ENCODE data around the gene CACNG8.

The CACNG8 gene

GRCh38 chr19:54009440-54009839 lies 46.7 kb downstream of the CACNG8 start:
- Histone ChIP-seq H2AFZ (ENCODE audit: low read length) (no peak overlapping the region), H3K4me2 (ENCODE audit: low read length) (no peak overlapping the region), H3K4me1 (ENCODE audit: insufficient read depth, low read length, severe bottlenecking) (no peaks in the 10 kb centered on the region), H3K27me3 (ENCODE audit: insufficient read depth, low read length) (no peaks in the 10 kb centered on the region), H3K9me3 (ENCODE audit: low read length) (no peaks in the 10 kb centered on the region), H3K79me2 (ENCODE audit: insufficient read depth, low read length) (no peaks in the 10 kb centered on the region), H3K27ac (ENCODE audit: low read depth, low read length, poor library complexity, severe bottlenecking) (no peak overlapping the region), H3K9ac (ENCODE audit: low read length) (no peak overlapping the region), H3F3A (ENCODE audit: insufficient read depth, low read length) (no peaks in the 10 kb centered on the region), H4K20me1 (ENCODE audit: insufficient read depth, low read length) (no peaks in the 10 kb centered on the region), H3K4me3 (ENCODE audit: low read depth, low read length, poor library complexity, severe bottlenecking) (no peak overlapping the region), H3K36me3 (ENCODE audit: insufficient read depth, low read length) (no peaks in the 10 kb centered on the region), H3K9me2 (ENCODE audit: low read depth, low read length) (no peaks in the 10 kb centered on the region)
- TF ChIP-seq EZH2 (IDR thresholded peaks at IDR 0.05; ENCODE audit: borderline replicate concordance, low read length): no peak
- no peak for TF ChIP-seq CTCF (IDR thresholded peaks at IDR 0.05; ENCODE audit: low read length)

GRCh38 chr19:54010474-54010873 lies 47.7 kb downstream of the CACNG8 start:
- TF ChIP-seq CTCF (IDR thresholded peaks at IDR 0.05; ENCODE audit: low read length) (no peak), EZH2 (IDR thresholded peaks at IDR 0.05; ENCODE audit: borderline replicate concordance, low read length) (no peak)
- H3F3A ChIP-seq (ENCODE audit: insufficient read depth, low read length): no peaks in the 10 kb centered on the region
- H3K9me2 ChIP-seq (ENCODE audit: low read depth, low read length): no peaks in the 10 kb centered on the region
- no peak overlapping the region for H3K4me2 ChIP-seq (ENCODE audit: low read length)
- no peaks in the 10 kb centered on the region for H3K9me3 ChIP-seq (ENCODE audit: low read length)
- H3K4me3 ChIP-seq (ENCODE audit: low read depth, low read length, poor library complexity, severe bottlenecking): no peak overlapping the region
- no peak overlapping the region for H3K9ac ChIP-seq (ENCODE audit: low read length)
- no peaks in the 10 kb centered on the region for H3K27me3 ChIP-seq (ENCODE audit: insufficient read depth, low read length)
- no peaks in the 10 kb centered on the region for H3K4me1 ChIP-seq (ENCODE audit: insufficient read depth, low read length, severe bottlenecking)
- H3K27ac ChIP-seq (ENCODE audit: low read depth, low read length, poor library complexity, severe bottlenecking): no peak overlapping the region
- no peaks in the 10 kb centered on the region for H3K79me2 ChIP-seq (ENCODE audit: insufficient read depth, low read length)
- H2AFZ ChIP-seq (ENCODE audit: low read length): no peak overlapping the region
- no peaks in the 10 kb centered on the region for H3K36me3 ChIP-seq (ENCODE audit: insufficient read depth, low read length)
- H4K20me1 ChIP-seq (ENCODE audit: insufficient read depth, low read length): no peaks in the 10 kb centered on the region

- no peaks in the 10 kb centered on the region for H3K79me2 ChIP-seq (ENCODE audit: insufficient read depth, low read length)
- H3K36me3 ChIP-seq (ENCODE audit: insufficient read depth, low read length): no peaks in the 10 kb centered on the region
- no peaks in the 10 kb centered on the region for H3K9me3 ChIP-seq (ENCODE audit: low read length)
- no peaks in the 10 kb centered on the region for H3K9me2 ChIP-seq (ENCODE audit: low read depth, low read length)
- H4K20me1 ChIP-seq (ENCODE audit: insufficient read depth, low read length): no peaks in the 10 kb centered on the region
- H3K9ac ChIP-seq (ENCODE audit: low read length): no peak overlapping the region
- H3K4me1 ChIP-seq (ENCODE audit: insufficient read depth, low read length, severe bottlenecking): no peaks in the 10 kb centered on the region
- H3K4me3 ChIP-seq (ENCODE audit: low read depth, low read length, poor library complexity, severe bottlenecking): no peak overlapping the region
- no peak overlapping the region for H3K27ac ChIP-seq (ENCODE audit: low read depth, low read length, poor library complexity, severe bottlenecking)
- no peaks in the 10 kb centered on the region for H3F3A ChIP-seq (ENCODE audit: insufficient read depth, low read length)
- no peaks in the 10 kb centered on the region for H3K27me3 ChIP-seq (ENCODE audit: insufficient read depth, low read length)
- no peak overlapping the region for H2AFZ ChIP-seq (ENCODE audit: low read length)
- TF ChIP-seq EZH2 (IDR thresholded peaks at IDR 0.05; ENCODE audit: borderline replicate concordance, low read length) (no peak), CTCF (IDR thresholded peaks at IDR 0.05; ENCODE audit: low read length) (no peak)
- H3K4me2 ChIP-seq (ENCODE audit: low read length): no peak overlapping the region
Measured at GRCh38 chr19:54011507-54012211, 48.9 kb downstream of the CACNG8 start.

Measured in OCI-LY1 (cell line).